Renal cortical epithelial cell (primary cell): ENCODE measurements around the gene MAGI2. TPM values are rescaled to one million over a fixed set of nuclear protein-coding genes. Genes with fewer than 3 reads are reported as not detected.

Experiments
- DNase-seq: peaks from one replicate; pipeline ENCODE4 v3.0.0-alpha.2; 2011; ENCODE audit warnings: low read depth
- total RNA-seq: library from RNA; depleted of rRNA; stranded (reverse); fragments of >200 nt; gene quantifications from 2 replicates; pipeline ENCODE4 v1.2.3, GENCODE V29; 2014

Gene MAGI2
- total RNA-seq = 0.52 and 2.9 TPM in 2 replicates

DNA sequence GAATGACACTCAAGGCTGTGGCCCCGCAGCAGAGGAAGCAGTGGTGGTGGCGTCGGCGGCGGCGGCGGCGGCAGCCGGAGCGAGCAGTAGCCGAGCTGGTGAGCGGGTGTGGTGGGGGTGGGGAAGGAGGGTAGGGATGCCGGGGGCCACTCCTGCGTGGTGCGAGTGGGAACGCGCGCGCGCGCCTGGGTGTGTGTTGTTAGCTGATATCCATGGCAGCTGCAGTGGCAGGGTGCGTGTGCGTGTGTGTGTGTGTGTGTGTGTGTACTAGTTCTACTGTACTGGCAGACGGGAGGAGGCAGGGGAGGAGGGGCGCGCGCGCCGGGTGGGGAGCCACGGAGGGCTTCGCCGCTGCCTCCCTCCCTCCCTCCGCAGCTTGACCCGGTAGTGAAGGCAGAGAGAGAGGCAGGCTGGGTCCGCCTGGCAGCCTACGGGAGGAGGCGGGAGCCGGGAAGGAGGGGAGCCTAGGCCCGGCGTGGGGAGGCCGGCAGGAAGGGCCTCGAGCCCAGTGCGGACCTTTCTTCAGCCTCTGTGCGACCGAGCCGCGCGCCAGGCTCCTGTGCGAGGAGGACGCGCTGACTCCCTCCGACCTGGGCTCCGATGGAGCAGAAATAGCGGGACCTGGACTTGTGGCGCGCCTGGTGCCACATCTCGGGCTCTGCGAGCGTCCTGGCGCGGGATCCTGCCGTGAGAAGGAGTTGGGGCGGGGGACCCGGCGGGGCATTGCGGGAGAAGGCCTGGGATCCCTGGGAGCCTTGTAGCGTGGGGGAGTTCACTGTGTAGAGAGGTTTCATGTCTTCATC lies at the start of gene MAGI2:
TSS of gene MAGI2 (minus strand) at position 110 of the 803 bp plus-strand sequence. CDS start 347 bp downstream, outside the sequence.
- DNase-seq = peak; percentile 27

- DNase-seq = no peak
Measured at GRCh38 chr7:79502151-79502550, 48.7 kb upstream of the MAGI2 start.

GRCh38 chr7:79500759-79501158 lies 47.3 kb upstream of the MAGI2 start:
- DNase-seq = no peak

- no peak for DNase-seq
Measured at GRCh38 chr7:79497728-79498127, 44.3 kb upstream of the MAGI2 start.

GRCh38 chr7:79495544-79496272 lies 42.2 kb upstream of the MAGI2 start:
- DNase-seq = peak; percentile 14

DNA sequence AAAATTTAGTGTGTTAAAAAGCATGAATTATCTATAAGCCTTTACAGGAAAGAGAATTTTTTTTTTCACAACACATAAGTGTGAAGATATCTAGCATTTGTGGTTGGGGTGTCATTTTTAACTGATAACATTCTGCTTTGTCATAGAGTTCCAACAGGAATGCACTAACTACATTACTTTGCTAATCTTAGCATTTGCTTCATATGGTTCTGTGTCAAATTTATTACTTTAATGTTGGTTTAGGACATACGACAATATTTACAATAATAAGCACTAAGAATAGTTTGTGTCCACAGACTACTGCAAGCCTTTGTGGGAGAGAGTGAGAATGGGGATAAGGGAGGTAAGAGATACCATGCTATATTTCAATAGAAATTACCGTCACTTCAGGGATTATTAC lies 40.6 kb upstream of the MAGI2 start:
- DNase-seq = no peak

DNA sequence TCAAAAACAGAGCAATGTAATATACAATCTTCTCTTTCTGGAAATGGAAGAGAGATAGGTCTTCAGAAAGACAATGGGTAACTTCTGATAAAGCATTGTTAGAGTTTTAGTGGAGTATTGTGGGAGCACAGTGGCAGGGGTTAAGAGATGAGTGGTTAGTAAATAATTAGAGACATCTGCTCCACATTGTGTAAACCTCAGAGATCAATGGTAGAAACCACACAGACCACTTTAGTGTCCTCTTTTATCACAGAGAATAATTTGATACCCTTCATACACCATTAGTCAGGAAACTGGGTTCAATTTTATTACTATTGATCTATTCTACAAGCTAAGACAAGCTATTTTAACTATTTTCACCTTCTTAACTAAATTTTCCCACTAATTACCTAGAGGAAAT lies 35.9 kb upstream of the MAGI2 start:
- DNase-seq = peak; percentile 14

DNA sequence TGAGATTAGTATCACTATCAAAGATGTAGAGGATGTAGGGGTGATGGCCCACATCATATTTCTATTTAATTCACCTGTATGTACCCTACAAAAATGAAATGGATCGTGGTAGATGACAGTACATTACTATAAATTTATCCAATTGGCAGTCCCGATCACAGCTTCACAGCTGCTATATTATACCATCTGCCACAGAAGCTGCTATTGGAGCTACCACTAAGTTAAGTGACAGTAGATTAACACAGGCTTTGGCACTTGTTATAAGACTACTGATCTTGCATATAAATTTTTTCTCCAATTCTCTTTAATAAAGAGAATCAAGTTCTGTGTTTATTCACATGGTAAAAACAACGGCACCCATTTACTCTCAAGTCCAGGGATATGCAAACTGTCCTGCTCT lies 24.9 kb upstream of the MAGI2 start:
- no peak for DNase-seq

DNA sequence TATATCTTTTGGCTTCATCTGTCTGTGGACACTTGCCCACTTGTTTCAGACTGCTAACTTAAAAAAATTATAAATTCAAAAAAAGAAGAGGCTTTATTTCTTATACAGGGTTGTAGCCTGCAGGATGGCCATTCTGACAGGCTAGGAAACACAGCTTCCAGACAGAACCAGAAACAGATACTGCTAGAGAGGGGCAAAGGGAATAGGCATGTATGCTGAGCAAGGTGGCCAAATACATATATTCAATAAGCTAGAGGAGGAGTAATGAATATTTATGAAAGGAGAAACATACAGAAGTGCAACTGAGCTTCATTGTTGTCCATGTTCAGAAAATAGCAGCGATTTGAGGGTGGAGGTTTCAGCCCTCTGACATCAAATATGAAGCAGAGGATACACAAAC lies 22.0 kb upstream of the MAGI2 start:
- no peak for DNase-seq

- no peak for DNase-seq
Measured at GRCh38 chr7:79471699-79472098, 18.2 kb upstream of the MAGI2 start.

- DNase-seq = no peak
Measured at GRCh38 chr7:79471283-79471682, 17.8 kb upstream of the MAGI2 start.

DNA sequence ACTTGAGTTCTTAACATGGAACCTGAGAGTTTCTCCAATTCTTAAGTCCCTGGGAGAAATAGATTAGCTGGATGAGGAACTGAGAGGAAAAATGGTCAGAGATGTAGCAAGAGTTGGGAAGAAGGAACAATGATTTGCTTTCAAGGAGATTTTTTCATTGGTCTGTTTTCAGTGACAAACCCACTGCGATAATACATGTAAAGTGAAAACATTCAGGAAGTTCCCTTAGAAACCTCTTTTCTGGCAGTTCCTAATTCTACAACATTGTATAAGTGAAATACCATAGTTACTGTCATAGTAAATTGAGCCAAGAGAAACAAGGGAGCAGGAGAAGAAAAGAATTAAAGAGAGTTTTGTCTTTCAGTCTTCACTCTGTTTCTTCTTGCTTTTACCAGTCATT lies 12.1 kb upstream of the MAGI2 start:
- no peak for DNase-seq

DNA sequence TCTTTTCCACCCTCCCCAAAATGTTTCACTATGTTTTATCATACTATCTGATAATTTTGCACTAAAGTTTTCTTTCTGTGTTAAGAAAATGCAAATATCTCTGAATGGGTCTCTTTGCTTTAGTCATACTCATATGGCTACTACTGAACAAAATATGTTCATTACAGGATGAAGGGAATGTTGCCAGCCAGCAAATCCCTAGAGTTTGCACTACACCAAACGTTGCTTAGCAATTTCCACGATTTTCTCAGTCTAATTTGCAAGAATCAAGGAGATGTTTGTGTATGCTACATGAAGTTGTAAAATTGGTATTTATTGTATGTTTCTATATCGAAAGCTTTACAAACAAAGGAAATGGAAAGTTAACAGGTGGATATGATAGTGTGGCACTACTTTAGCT lies 10.6 kb upstream of the MAGI2 start:
- DNase-seq = no peak

- DNase-seq = no peak
Measured at GRCh38 chr7:79462390-79462789, 8.9 kb upstream of the MAGI2 start.

- DNase-seq = peak; percentile 86
Measured at GRCh38 chr7:79461660-79462059, 8.2 kb upstream of the MAGI2 start.

DNA sequence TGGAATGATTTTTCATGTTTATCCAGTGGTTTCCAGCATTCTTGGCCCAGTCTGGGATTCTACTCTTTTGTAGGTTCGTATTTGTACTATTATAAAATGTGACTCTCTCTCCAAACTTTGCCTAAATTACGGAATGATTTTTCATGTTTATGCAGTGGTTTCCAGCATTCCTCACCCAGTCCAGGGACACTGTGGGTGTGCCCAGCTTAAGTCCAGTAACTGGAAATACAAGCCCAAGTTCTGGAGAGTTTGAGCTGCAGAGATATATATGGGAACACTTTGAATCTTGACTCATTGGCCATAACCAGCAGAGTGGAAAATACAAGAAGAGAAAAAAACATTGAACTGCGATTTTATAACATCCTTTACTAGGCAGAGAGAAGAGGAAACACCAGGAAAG lies 5.9 kb upstream of the MAGI2 start:
- DNase-seq = no peak

DNA sequence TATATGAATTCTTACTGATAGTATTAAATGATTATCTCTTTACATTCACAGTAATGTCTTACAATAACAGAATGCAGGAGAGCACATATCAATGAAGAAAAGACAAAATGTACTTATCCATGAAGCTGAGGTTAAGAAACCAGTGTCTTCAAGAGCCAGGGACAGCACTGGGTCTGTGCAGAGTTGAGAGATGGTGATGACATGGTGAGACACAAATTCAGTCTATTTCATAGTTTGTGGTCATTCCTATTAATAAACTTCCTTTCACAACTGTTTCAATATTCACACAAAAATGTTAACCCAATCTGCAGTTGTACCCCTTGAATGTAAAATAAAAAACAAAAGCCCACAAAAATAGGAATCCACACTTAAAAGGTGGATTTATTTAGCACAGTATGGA lies 5.3 kb upstream of the MAGI2 start:
- DNase-seq = no peak

DNA sequence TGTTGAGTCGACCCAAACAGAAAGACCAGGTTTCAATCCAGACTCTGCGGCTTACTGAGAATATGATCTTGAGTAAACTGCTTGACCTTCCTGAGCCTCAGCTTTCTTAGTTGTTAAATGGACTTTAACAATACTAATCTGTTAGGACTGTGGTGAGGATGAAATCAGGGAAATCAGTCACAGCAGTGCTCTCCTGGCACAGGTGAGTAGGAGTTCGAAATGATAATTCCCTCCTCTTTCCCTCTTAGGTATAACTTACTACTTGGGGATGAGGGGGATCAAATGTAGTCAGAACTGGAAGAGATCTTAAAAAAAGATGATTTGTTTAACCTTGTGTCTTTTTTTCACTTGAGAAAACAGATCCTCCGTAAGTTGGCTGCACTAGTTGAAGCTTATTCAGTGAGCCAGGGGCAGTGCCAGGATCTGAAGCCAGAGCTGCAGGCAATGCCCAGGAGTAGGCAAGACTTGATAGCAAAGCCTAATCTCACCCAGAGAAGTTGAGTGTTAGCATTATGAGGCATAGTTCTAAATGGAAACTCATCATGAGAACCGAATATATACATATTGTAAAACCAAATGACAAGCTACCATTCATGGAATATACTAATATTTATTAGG lies 1.8 kb upstream of the MAGI2 start:
- no peak for DNase-seq

GRCh38 chr7:79454361-79454960 lies 994 bp upstream of the MAGI2 start:
- DNase-seq = peak; percentile 30

DNA sequence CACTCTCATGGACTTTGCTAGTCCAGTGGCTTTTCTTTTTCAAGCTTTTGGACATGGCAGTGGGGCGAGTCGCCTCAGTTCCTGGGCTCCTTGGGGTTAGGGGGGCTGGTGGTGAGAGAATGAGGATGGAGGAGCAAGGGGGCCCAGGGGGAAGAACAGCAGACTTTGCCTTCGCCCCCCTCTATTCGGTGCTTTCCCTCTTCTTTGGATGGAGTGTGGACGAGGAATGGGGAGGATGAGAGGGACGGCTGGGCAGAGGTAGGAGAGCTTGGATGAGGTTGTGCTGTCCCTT lies 255 bp downstream of the MAGI2 start:
- no peak for DNase-seq

GRCh38 chr7:79452495-79453265 lies 787 bp downstream of the MAGI2 start:
- DNase-seq = no peak

- peak; percentile 52 for DNase-seq
Measured at GRCh38 chr7:79452032-79452494, 1.4 kb downstream of the MAGI2 start.
